HG02884 (cell line): ENCODE data around the gene USP33.
"Not testable (repeated sequence)": the region's sequence is repeated elsewhere in the genome, so short reads cannot be mapped to it uniquely, and the experiment has no call there.

Experiments used
- ATAC-seq: cut with Tn5 transposase; IDR thresholded peaks from one replicate; pipeline ENCODE4 v1.9.1; 2021; ENCODE audit warnings: mild to moderate bottlenecking, moderate library complexity; ENCODE audit not compliant: unreplicated experiment

USP33 gene

GRCh38 chr1:77673030-77673429 lies 86.6 kb downstream of the USP33 start:
- no peak for ATAC-seq

DNA sequence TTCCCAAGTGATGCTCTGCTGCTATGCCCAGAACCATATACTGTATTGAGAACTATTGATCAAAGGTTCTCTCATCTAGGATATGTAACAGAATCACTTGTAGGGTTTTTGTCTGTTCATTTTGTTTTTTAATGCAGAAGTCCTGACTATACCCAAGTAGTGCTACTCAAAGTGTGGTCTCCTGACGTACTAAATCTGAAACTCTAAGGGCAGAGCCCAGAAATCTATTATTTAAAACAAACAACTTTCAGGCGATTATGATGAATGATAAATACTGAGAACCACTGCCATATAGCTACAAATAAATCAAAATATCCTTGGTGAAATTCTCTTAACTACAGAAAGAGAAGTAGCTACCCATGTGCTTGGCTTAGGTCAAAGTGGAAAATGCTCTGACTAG lies 87.3 kb downstream of the USP33 start:
- ATAC-seq = no peak

- no peak for ATAC-seq
Measured at GRCh38 chr1:77671836-77672235, 87.8 kb downstream of the USP33 start.

GRCh38 chr1:77670330-77670729 lies 89.3 kb downstream of the USP33 start:
- ATAC-seq = no peak

DNA sequence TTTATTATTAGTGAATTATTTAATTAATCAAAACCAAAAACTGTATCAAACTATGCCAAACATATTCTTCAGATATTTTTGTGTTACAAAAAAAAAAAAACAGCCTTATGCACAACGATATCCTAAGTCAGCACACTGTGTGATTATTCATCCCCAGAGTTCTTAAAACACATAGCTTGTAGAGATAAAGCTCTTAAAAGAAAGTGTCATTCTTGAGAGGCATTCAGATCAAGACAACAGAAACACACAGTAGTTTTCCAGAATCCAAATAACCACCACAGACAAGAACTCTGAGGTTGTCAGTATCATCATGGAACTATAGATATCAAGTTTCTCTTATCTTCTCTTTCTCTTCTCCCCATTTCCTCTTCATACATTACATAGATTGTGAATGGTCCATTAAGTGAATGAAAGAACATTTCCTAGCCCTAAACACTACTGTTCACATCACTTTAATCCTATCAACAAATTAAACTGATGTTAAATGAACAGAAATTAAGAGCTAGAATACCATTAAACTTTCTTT lies 90.7 kb downstream of the USP33 start:
- no peak for ATAC-seq

DNA sequence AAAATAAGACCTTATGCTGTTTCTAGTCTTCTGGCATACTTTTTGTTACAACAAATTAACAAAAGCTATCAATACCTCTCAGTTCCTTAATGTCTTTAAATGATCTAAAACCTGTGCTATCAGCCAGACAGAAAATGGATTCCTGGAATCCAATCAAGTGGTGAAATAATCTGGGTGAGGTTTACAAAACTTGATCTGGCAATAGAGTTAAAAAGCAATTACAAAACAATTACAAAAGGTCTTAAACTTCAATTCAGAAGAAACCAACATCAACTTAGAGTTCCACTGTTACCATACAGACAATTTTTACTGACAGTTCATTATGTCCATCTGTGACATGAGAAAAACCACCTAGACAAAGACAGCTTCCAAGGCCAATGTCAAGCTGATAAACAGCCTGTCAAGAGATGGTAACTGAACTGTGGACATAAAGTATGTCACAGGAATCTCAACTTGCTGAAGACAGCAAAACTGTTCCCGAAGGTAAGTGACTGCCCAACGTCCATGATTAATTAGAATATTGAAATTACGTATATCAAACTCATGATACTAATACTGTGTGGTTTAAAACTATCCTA lies 94.6 kb downstream of the USP33 start:
- ATAC-seq = no peak

GRCh38 chr1:77661696-77662095 lies 98.0 kb downstream of the USP33 start:
- no peak for ATAC-seq

GRCh38 chr1:77659879-77660593 lies 99.6 kb downstream of the USP33 start:
- no peak for ATAC-seq

DNA sequence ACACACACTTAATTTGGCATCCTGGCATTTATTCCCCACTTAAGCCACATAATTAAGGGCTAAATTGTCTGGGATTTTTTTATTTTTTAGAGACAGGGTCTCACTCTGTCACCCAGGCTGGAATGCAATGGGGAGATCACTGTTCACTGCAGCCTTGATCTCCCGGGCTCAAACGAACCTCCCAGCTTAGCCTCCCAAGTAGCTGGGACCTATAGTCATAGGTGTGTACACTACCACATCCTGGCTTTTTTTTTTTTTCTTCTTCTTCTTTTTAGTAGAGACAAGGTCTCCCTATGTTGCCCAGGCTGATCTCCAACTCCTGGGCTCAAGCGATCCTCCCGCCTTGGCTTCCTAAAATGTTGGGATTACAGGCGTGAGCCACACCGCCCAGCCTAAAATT lies 101.4 kb downstream of the USP33 start:
- ATAC-seq = no peak

- ATAC-seq = peak; percentile 55
Measured at GRCh38 chr1:77655431-77655974, 104.1 kb downstream of the USP33 start.

GRCh38 chr1:77652970-77653516 lies 106.6 kb downstream of the USP33 start:
- no peak for ATAC-seq

- no peak for ATAC-seq
Measured at GRCh38 chr1:77652268-77652667, 107.4 kb downstream of the USP33 start.

- ATAC-seq = no peak
Measured at GRCh38 chr1:77649127-77649526, 110.5 kb downstream of the USP33 start.

DNA sequence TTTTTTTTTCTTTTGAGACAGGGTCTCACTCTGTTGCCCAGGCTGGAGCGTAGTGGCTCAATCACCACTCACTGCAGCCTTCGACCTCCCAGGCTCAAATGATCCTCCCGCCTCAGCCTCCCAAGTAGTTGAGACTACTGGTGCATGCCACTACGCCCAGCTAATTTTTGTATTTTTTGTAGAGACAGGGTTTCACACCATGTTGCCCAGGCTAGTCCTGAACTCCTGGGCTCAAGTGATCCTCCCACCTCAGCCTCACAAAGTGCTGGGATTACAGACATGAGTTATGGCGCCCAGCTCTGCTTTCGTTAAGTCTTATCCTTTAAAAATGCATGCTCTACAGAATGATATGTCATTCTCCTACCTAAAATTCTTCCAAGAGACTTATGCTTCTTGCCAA lies 113.4 kb downstream of the USP33 start:
- not testable (repeated sequence) for ATAC-seq
